Measurements from ENCODE around the gene GAB2.

The GAB2 gene

GRCh38 chr11:78425399-78426070, 7.9 kb upstream of the GAB2 start:
- Histone ChIP-seq H3K36me3 (ENCODE audit: insufficient read depth, low read length) (no peaks in the 10 kb centered on the region), H3K4me3 (no peak overlapping the region), H3K9me3 (ENCODE audit: low read depth, low read length) (no peaks in the 10 kb centered on the region), H3K9ac (ENCODE audit: insufficient read length) (no peak overlapping the region), H3K27ac (no peak overlapping the region)
- no peak for TF ChIP-seq EZH2 (IDR thresholded peaks at IDR 0.05)
- no peak for TF ChIP-seq FOXP2 (optimal IDR thresholded peaks at IDR 0.05; ENCODE audit: control extremely low read depth, extremely low read length, insufficient read depth)
- TF ChIP-seq POLR2AphosphoS5 (IDR thresholded peaks at IDR 0.05; ENCODE audit: borderline replicate concordance, low read depth, low read length), result no peak
- DNase-seq (ENCODE audit: low read depth, low spot score), result no peak

- no peak overlapping the region for H3K27ac ChIP-seq
- DNase-seq (ENCODE audit: low read depth, low spot score), result no peak
- no peaks in the 10 kb centered on the region for H3K9me3 ChIP-seq (ENCODE audit: low read depth, low read length)
- no peak overlapping the region for H3K9ac ChIP-seq (ENCODE audit: insufficient read length)
- H3K36me3 ChIP-seq (ENCODE audit: insufficient read depth, low read length), result no peaks in the 10 kb centered on the region
- H3K4me3 ChIP-seq, result no peak overlapping the region
- TF ChIP-seq EZH2 (IDR thresholded peaks at IDR 0.05) (no peak), FOXP2 (optimal IDR thresholded peaks at IDR 0.05; ENCODE audit: control extremely low read depth, extremely low read length, insufficient read depth) (no peak), POLR2AphosphoS5 (IDR thresholded peaks at IDR 0.05; ENCODE audit: borderline replicate concordance, low read depth, low read length) (no peak)
These were observed 7.0 kb upstream of the GAB2 start for GRCh38 chr11:78424334-78425270.

- TF ChIP-seq EZH2 (IDR thresholded peaks at IDR 0.05) (no peak), FOXP2 (optimal IDR thresholded peaks at IDR 0.05; ENCODE audit: control extremely low read depth, extremely low read length, insufficient read depth) (no peak), POLR2AphosphoS5 (IDR thresholded peaks at IDR 0.05; ENCODE audit: borderline replicate concordance, low read depth, low read length) (no peak)
- H3K9me3 ChIP-seq (ENCODE audit: low read depth, low read length), result no peaks in the 10 kb centered on the region
- no peak overlapping the region for H3K9ac ChIP-seq (ENCODE audit: insufficient read length)
- no peak overlapping the region for H3K27ac ChIP-seq
- H3K36me3 ChIP-seq (ENCODE audit: insufficient read depth, low read length), result no peaks in the 10 kb centered on the region
- no peak overlapping the region for H3K4me3 ChIP-seq
- DNase-seq (ENCODE audit: low read depth, low spot score), result no peak
These were observed 5.6 kb upstream of the GAB2 start for GRCh38 chr11:78423241-78423640.

GRCh38 chr11:78420796-78421209, 3.2 kb upstream of the GAB2 start:
- H3K9ac ChIP-seq (ENCODE audit: insufficient read length), result no peak overlapping the region
- no peaks in the 10 kb centered on the region for H3K9me3 ChIP-seq (ENCODE audit: low read depth, low read length)
- no peak for TF ChIP-seq POLR2AphosphoS5 (IDR thresholded peaks at IDR 0.05; ENCODE audit: borderline replicate concordance, low read depth, low read length)
- TF ChIP-seq FOXP2 (optimal IDR thresholded peaks at IDR 0.05; ENCODE audit: control extremely low read depth, extremely low read length, insufficient read depth), result no peak
- no peak for TF ChIP-seq EZH2 (IDR thresholded peaks at IDR 0.05)
- no peak overlapping the region for H3K4me3 ChIP-seq
- H3K27ac ChIP-seq, result no peak overlapping the region
- no peaks in the 10 kb centered on the region for H3K36me3 ChIP-seq (ENCODE audit: insufficient read depth, low read length)
- DNase-seq (ENCODE audit: low read depth, low spot score), result no peak

GRCh38 chr11:78420255-78420764, 2.7 kb upstream of the GAB2 start:
- Histone ChIP-seq H3K9me3 (ENCODE audit: low read depth, low read length) (no peaks in the 10 kb centered on the region), H3K27ac (no peak overlapping the region), H3K36me3 (ENCODE audit: insufficient read depth, low read length) (no peaks in the 10 kb centered on the region), H3K4me3 (0 out of 2 replicates have a peak overlapping the region, but pooled peaks have one; percentile 7), H3K9ac (ENCODE audit: insufficient read length) (no peak overlapping the region)
- DNase-seq (ENCODE audit: low read depth, low spot score), result peak; percentile 47
- TF ChIP-seq POLR2AphosphoS5 (IDR thresholded peaks at IDR 0.05; ENCODE audit: borderline replicate concordance, low read depth, low read length), result no peak
- TF ChIP-seq FOXP2 (optimal IDR thresholded peaks at IDR 0.05; ENCODE audit: control extremely low read depth, extremely low read length, insufficient read depth), result no peak
- TF ChIP-seq EZH2 (IDR thresholded peaks at IDR 0.05), result no peak

- Histone ChIP-seq H3K9ac (ENCODE audit: insufficient read length) (no peak overlapping the region), H3K9me3 (ENCODE audit: low read depth, low read length) (no peaks in the 10 kb centered on the region), H3K4me3 (no peak overlapping the region), H3K27ac (no peak overlapping the region), H3K36me3 (ENCODE audit: insufficient read depth, low read length) (no peaks in the 10 kb centered on the region)
- no peak for TF ChIP-seq POLR2AphosphoS5 (IDR thresholded peaks at IDR 0.05; ENCODE audit: borderline replicate concordance, low read depth, low read length)
- no peak for DNase-seq (ENCODE audit: low read depth, low spot score)
These were observed 1.7 kb upstream of the GAB2 start for GRCh38 chr11:78419327-78419726.

GRCh38 chr11:78418584-78419211, 1.1 kb upstream of the GAB2 start:
- Histone ChIP-seq H3K9me3 (ENCODE audit: low read depth, low read length) (no peaks in the 10 kb centered on the region), H3K9ac (ENCODE audit: insufficient read length) (peak overlapping the region; percentile 66), H3K4me3 (peak overlapping the region; percentile 86), H3K36me3 (ENCODE audit: insufficient read depth, low read length) (no peaks in the 10 kb centered on the region), H3K27ac (no peak overlapping the region)
- no peak for DNase-seq (ENCODE audit: low read depth, low spot score)
- TF ChIP-seq POLR2AphosphoS5 (IDR thresholded peaks at IDR 0.05; ENCODE audit: borderline replicate concordance, low read depth, low read length) (no peak), FOXP2 (optimal IDR thresholded peaks at IDR 0.05; ENCODE audit: control extremely low read depth, extremely low read length, insufficient read depth) (no peak), EZH2 (IDR thresholded peaks at IDR 0.05) (no peak)

Measured in SK-N-MC (cell line).